ENCODE measurements around the gene DOHH.
"Not testable (repeated sequence)": the region's sequence is repeated elsewhere in the genome, so short reads cannot be mapped to it uniquely, and the experiment has no call there.

DOHH gene

GRCh38 chr19:3534375-3535234, 34.1 kb upstream of the DOHH start:
- DNase-seq (ENCODE audit: low read depth): no peak

- no peak for DNase-seq (ENCODE audit: low read depth)
These were observed 33.2 kb upstream of the DOHH start for GRCh38 chr19:3533563-3534216.

GRCh38 chr19:3533033-3533432, 32.6 kb upstream of the DOHH start:
- no peak for DNase-seq (ENCODE audit: low read depth)

- DNase-seq (ENCODE audit: low read depth): no peak
These were observed 31.8 kb upstream of the DOHH start for GRCh38 chr19:3532154-3532786.

GRCh38 chr19:3531716-3532115, 31.2 kb upstream of the DOHH start:
- no peak for DNase-seq (ENCODE audit: low read depth)

GRCh38 chr19:3530389-3530788, 29.9 kb upstream of the DOHH start:
- DNase-seq (ENCODE audit: low read depth): no peak

- not testable (repeated sequence) for DNase-seq (ENCODE audit: low read depth)
These were observed 28.8 kb upstream of the DOHH start for GRCh38 chr19:3529299-3529698.

- DNase-seq (ENCODE audit: low read depth): no peak
These were observed 28.2 kb upstream of the DOHH start for GRCh38 chr19:3528539-3529211.

GRCh38 chr19:3528080-3528479, 27.6 kb upstream of the DOHH start:
- DNase-seq (ENCODE audit: low read depth): no peak

- no peak for DNase-seq (ENCODE audit: low read depth)
These were observed 26.9 kb upstream of the DOHH start for GRCh38 chr19:3527238-3527910.

GRCh38 chr19:3526507-3527237, 26.2 kb upstream of the DOHH start:
- no peak for DNase-seq (ENCODE audit: low read depth)

GRCh38 chr19:3524904-3525451, 24.5 kb upstream of the DOHH start:
- DNase-seq (ENCODE audit: low read depth): no peak

- DNase-seq (ENCODE audit: low read depth): no peak
These were observed 23.8 kb upstream of the DOHH start for GRCh38 chr19:3524078-3524842.

GRCh38 chr19:3523361-3524077, 23.0 kb upstream of the DOHH start:
- no peak for DNase-seq (ENCODE audit: low read depth)

GRCh38 chr19:3522421-3523360, 22.2 kb upstream of the DOHH start:
- DNase-seq (ENCODE audit: low read depth): no peak

- no peak for DNase-seq (ENCODE audit: low read depth)
These were observed 20.6 kb upstream of the DOHH start for GRCh38 chr19:3521104-3521445.

GRCh38 chr19:3520166-3521103, 20.0 kb upstream of the DOHH start:
- DNase-seq (ENCODE audit: low read depth): no peak

All from stromal cell of bone marrow (primary cell).